Activated CD8-positive, alpha-beta memory T cell treated with anti-CD3 and anti-CD28 coated beads for 1 hour (primary cell): ENCODE results near the gene TMEM87B.
"Not testable (repeated sequence)": the region's sequence is repeated elsewhere in the genome, so short reads cannot be mapped to it uniquely, and the experiment has no call there.

ENCODE experiments used
- DNase-seq, 2 donors: peaks; one replicate each; pipeline ENCODE4 v3.0.0-alpha.2; 2020; ENCODE audit warnings: low read depth in 1 of 2; ENCODE audit errors: extremely low read depth in 1 of 2

The TMEM87B gene

DNA sequence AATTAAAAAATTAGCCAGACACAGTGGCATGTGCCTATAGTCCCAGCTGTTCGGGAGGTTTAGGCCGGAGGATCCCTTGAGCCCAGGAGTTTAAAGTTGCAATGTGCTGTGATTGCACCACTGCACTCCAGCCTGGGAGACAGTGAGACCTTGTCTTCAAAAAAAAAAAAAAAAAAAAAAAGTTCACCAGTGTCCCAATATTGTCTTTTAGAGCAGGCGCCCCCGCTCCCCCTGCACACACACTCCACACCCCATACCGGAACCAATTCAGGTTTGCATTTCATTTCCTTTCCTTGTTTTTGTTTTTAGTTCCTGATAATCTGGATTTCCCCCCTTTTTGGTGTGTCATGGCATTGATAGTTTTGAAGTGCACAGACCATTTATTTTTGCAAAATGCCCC is 10.4 kb downstream of the TMEM87B start:
- no peak for DNase-seq

DNA sequence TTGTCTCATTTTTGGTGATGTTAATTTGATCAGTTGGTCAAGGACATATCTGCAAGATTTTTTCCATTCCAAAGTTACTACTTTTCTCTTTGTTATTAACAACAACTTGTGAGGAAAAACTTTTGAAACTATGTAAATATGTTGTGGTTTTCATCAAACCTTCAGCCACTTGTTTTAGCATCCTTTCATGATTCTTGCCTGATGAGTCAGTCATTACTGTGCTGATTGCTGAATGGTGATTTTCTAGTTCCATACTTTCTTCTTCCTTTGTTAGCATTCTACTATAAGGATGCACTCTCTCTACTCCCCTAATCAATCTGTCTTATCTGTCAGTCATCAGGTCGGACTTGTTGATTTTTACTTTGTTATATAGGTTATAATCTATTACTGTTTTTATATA is 10.9 kb downstream of the TMEM87B start:
- DNase-seq, result no peak

DNA sequence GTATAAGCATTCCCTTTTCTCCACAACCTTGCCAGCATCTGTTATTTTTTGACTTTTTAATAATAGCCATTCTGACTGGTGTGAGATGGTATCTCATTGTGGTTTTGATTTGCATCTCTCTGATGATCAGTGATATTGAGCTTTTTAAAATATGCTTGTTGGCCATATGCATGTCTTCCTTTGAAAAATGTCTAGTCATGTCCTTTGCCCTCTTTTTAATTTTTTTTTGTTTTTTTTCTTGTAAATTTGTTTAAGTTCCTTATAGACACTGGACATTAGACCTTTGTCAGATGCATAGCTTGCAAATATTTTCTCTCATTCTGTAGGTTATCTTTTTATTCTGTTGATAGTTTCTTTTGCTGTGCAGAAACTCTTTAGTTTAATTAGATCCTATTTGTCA is 14.7 kb downstream of the TMEM87B start:
- not testable (repeated sequence) for DNase-seq

DNA sequence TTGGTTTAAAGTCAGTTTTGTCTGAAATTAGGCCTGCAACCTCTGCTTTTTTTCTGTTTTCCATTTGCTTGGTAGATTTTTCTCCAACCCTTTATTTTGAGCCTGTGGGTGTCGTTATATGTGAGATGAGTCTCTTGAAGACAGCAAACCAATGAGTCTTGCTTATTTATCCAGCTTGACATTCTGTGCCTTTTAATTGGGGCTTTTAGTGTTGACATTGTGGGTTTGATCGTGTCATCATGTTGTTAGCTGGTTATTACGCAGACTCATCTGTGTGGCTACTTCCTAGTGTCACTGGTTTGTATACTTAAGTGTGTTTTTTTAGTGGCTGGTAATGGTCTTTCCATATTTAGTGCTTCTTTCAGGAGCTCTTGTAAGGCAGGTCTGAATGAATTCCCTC is 18.8 kb downstream of the TMEM87B start:
- no peak for DNase-seq

DNA sequence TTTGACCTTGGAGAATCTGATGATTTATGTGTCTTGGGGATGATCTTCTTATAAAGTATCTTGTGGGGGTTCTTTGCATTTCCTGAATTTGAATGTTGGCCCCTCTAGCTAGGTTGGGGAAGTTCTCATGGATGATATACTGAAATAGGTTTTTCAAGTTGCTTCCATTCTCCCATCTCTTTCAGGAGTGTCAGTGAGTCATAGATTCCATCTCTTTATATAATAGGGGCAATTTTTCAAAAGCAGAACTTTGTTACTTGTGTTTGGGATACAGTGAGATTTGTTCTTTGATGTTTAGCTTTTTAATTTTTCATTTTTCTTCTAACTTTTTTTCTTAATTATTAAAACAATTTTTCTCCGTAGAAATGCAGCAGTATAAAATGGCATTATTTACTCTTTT is 19.4 kb downstream of the TMEM87B start:
- DNase-seq, result no peak

DNA sequence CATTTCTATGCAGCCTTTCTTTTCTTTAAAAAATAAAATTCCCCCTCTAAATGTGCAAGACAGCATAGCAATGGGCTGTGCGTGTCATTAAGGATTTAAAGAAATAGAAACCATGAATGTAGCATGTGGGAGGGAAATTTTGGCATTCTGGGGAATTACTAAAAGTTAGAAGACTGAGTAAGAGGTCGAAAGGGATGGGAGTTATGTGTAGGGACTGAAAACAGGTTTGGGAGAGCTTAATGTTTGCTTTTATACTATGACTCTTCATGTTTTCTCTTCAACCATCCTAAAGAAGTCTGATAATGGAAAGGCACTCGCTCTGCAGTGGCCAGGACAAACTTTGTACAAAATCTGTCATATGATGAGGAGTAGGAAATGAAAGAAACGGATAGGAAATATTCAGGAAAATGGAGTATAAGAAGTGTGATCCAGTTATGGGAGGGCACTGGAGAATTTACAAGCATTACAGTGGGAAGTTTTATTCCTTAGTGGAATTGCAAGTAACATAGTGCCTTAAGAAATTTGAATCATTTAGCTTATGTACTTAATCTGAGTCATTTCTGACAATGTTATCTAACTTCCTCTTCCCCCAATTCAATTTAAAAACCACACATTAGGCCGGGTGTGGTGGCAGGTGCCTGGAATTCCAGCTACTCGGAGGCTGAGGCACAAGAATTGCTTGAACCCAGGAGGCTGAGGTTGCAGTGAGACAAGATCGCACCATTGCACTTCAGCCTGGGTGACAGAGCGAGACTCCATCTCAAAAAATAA is 20.6 kb downstream of the TMEM87B start:
- DNase-seq, result no peak

- no peak for DNase-seq
Measured at GRCh38 chr2:112077814-112078213, 22.7 kb downstream of the TMEM87B start.

GRCh38 chr2:112081262-112081661 is 26.2 kb downstream of the TMEM87B start:
- no peak for DNase-seq

GRCh38 chr2:112084689-112085374 is 29.8 kb downstream of the TMEM87B start:
- no peak for DNase-seq

DNA sequence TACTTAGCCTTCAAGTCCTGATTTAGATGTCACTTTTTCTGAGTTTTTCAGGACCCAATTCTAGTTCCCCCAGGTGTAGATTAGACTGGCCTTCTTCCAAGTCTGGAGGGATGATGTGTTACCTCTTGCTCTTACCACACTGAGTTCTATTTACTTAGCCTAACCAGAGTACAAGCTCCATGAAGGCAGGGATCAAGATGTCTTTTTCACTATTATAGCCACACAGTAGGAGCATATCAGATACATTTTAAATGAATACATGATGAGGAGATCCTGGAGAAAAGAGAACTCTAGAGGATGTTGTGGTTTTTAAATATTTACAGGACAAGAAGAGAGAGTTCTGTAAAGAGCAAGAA is 30.3 kb downstream of the TMEM87B start:
- no peak for DNase-seq

- no peak for DNase-seq
Measured at GRCh38 chr2:112085916-112086669, 31.0 kb downstream of the TMEM87B start.

DNA sequence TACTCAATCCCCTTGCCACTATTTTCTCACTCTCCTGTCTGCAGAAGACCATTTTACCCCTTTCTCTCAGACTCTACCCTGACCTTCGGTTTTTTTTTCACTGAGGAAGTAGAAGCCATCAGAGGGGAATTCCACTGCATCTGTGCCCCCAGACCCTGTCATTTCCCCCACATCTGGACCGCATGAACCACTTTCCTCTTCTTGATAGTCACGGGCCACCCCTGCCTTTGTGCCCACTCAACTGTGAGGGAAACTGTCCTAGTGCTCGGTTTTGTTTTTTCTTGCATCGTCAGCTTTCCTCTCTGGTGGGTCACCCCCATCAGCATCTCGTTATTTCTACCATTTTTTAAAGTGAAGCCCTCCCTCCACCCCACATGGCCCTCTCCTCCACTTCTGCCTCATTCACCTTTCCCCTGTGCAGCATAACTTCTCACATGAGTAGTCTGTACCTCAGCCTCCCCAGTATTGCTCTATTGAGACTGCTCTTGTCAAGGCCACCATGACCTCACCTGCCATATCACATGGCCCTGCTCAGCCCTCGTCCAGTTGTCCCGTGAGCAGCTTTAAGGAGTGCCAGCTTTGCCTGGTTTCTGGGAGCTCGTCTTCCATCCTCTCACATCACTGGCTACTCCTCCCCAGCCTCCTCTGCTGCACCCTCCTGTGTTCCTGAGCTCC is 32.4 kb downstream of the TMEM87B start:
- DNase-seq, result no peak

DNA sequence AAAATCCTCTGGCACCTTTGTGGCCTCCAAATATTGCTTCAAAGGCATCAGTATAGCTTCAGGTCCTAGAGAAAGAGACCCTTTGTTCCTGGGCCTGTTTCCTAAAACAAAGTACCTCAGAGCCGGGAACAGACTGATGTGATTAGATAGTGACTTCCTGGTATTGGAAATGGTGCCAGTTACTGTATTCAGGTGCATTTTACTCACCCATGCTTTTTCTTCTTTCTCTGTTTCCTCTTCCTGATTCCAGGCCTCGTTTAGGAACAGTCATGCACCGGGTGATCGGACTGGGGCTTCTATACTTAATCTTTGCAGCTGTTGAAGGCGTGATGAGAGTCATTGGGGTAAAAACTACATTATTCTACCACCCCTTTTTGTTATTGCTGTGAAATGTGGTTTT is 34.3 kb downstream of the TMEM87B start:
- DNase-seq, result no peak

DNA sequence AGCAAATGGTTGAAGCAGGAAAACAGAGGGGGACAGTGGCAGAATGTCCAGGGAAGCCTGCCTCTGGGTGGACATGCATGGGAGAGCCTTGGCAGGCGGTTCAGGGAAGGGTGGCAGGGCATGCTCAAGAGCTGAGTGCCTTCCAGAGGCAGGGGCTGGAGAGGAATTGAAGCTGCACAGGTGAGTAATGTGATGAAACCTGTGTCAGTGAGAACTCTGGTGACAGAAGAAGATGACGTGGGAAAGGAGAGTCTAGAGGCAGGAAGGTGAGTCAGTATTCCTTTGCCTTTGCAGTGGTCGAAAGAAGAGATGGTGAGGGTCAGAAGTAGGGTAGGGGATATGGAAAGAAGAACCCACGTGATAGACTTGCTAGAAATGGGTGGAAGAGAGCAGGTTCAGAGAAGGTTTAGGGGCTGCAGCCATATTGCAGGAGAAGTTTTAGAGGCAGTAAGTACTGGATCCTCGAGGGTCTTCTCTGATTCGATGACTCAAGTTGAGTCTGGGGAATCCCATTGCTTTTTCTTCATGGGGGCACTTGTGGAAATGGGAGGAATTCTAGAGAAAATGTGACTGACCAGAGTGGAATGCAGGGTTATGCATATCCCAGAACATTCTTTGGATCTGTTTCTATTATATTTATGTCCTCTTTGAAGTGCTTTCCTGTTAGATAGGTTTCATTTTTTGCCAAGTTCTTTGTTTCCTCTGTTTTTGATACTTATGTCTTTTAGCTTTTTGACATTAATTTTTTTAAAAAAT is 37.4 kb downstream of the TMEM87B start:
- no peak for DNase-seq

GRCh38 chr2:112093216-112093615 is 38.1 kb downstream of the TMEM87B start:
- no peak for DNase-seq

GRCh38 chr2:112095681-112096080 is 40.6 kb downstream of the TMEM87B start:
- DNase-seq, result no peak

GRCh38 chr2:112096098-112096497 is 41.0 kb downstream of the TMEM87B start:
- DNase-seq, result no peak

GRCh38 chr2:112108178-112108832 is 53.2 kb downstream of the TMEM87B start:
- DNase-seq, result no peak

GRCh38 chr2:112109278-112109677 is 54.2 kb downstream of the TMEM87B start:
- no peak for DNase-seq

DNA sequence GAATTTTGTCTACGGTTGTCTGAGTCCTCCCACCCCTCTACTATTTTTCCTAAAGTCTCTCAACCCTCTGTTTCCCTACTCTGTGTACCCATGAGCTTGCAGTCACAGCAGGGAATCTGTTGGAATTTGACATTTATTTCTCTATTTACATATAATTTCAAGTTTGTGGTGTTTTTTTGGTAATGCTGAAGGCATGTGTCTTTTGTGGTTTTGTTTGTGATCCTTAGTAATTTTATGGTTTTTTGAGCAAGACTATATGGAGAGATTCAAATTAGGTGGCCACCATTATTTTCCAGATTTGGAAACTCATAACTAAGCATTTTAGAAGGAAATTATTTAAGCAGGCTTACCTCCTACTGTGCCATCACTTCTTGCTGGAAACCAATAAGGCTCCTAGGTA is 55.9 kb downstream of the TMEM87B start:
- DNase-seq, result no peak
